HG02759 (cell line): ENCODE data around the gene TMEM186.
"Not testable (repeated sequence)": the region's sequence is repeated elsewhere in the genome, so short reads cannot be mapped to it uniquely, and the experiment has no call there.

Experiments used
- ATAC-seq: cut with Tn5 transposase; IDR thresholded peaks from one replicate; pipeline ENCODE4 v1.9.1; 2021; ENCODE audit warnings: mild to moderate bottlenecking, moderate library complexity; ENCODE audit not compliant: unreplicated experiment

Gene TMEM186, protein sequence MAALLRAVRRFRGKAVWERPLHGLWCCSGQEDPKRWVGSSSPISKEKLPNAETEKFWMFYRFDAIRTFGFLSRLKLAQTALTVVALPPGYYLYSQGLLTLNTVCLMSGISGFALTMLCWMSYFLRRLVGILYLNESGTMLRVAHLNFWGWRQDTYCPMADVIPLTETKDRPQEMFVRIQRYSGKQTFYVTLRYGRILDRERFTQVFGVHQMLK

DNA sequence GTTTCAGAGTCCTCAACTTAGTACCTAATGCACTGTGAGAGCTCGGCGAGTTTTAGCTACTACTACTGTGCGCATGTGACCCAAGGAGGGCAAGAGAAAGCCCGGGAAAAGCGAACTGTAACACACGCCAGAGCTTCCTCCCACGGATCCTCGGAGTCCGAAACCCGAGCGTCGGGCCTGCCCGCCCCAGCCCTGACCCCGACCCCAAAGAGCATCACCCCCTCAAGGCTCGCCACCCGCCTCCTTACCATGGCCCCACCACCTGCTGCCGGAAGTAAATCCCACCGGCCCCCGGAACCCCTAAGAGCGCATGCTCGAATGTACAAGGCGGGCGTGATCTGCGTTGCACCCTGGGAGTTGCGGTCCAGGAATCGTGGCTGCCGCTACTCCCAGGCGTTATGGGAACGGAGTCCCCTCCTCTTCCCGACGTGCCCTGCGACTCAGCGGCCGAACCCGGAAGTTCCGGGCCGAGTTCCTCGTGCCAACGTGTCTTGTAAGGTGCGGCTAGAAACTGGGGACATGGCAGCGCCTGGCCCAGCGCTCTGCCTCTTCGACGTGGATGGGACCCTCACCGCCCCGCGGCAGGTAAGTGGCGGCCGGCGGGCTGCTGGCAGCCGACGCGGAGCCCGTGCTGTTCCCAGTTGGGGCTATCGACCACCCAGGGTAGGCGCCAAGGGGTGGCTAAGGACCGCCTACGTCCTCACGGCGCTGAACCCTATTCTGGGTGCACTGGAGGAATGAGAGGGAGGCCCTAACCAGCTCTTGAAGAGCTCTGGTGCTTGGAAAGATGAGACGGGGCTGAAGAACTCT is at the start of gene TMEM186, which contains the start of gene PMM2:
TMEM186 (minus strand) TSS at position 276 of the 810 bp plus-strand sequence; CDS start at position 251, 25 bp downstream.
PMM2 (plus strand) TSS at position 476 of the 810 bp plus-strand sequence; CDS start at position 520, 44 bp downstream.
- ATAC-seq, result peak; percentile 94

DNA sequence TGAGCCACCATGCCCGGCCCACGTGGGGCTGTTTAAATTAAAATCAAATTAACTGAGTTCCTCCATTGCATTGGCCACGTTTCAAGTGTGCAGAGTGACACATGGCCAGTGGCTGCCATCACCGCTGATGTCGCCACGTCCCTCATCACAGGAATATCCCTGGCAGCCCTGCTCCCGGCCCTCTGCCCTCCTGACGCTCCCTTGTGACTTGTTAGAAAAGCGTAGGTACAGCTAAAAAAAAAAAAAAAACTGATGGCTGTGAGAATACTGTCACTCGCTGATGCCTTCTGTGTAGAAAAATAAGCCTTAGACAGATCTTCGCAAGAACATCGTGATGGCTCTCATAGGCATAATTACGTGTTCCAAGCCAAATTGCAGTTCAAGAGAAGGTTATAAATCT is 49.7 kb upstream of the TMEM186 start:
- ATAC-seq, result no peak

DNA sequence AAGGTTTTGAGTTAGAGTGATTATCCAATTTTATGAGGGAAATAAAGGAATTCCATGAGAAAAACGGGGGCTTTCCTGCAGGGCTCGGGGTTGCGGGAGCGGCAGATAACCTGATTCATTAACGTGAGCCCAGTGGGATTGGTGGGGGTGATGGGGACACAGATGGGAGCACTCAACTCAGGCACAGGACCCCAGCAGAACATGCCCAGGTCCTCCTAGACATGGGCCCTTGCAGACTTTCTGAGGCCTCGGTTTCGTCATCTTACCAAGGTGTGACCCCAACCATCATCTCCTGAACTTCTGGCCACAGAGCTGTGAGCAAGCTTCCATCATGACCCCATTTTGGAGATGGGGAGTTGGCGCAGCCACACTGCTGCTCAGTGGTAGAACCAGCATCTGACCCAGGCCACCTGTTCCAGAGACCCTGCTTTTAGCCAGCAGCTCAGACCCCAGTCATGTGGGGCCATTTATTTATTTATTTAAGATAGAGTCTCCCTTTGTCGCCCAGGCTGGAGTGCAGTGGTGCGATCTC is 49.0 kb upstream of the TMEM186 start:
- ATAC-seq, result no peak

DNA sequence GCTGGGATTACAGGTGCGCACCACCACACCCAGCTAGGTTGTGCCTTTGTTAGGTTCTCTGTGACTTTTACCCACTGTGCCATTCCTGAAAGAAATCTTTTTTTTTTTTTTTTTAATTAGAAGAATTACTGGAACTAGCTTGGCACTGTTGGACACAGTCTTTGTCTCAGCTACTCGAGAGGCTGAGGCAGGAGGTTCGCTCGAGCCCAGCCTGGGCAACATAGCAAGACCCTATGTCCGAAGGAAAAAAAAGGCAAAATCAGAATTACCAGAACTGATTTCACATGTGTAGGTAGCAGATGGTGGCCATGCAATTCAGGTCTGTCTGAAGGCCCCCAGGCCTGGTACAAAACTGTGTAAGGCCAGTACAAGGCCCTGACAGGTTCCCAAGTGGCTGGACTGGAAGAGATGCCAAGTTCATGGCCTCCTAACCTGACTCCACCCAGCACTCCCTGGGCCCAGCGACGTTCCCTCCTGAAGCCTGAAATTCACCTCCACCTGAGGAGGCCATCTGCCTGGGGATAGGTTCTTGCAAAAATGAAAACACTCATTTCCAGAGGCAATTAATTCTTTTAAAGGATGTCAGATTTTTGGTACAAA is 48.4 kb upstream of the TMEM186 start:
- no peak for ATAC-seq

DNA sequence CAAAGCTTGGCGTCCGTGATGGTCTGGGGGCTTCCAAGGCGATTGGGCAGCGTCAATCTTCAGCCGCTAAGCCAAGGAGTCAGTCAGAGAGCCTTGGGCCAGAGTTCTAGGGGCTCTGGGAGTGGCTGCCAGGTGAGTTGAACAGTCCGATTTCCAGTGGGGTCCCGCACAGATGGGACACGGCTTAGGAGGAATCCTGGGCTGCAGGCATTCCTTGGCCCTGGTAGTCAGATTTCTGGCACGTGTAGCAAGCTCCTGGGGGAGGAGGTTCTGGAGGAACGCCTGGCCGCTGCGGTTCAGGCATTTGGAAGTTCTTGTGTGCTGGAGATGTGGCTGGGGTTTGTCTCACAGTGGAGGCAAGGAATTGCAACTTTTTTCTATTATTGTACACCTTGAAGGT is 45.9 kb upstream of the TMEM186 start:
- not testable (repeated sequence) for ATAC-seq

DNA sequence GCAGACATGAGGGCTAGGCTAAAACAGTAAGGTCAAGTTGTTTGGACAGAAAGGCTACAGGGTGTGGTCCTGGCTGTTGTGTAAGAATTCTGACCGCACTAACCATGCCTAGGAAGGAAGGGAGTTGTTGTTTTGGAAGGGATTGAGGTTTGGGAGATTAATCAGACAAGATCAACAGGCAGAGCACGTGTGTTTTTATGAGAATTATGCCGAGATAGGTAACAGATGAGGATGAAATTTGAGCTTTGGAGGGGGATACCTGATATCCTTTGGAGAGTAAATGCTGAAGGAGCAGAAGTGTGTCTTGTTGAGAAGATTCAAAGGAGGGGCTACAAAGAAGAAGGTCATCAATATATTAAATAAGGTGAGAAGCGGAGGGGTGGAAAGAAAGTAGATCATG is 44.6 kb upstream of the TMEM186 start:
- not testable (repeated sequence) for ATAC-seq

DNA sequence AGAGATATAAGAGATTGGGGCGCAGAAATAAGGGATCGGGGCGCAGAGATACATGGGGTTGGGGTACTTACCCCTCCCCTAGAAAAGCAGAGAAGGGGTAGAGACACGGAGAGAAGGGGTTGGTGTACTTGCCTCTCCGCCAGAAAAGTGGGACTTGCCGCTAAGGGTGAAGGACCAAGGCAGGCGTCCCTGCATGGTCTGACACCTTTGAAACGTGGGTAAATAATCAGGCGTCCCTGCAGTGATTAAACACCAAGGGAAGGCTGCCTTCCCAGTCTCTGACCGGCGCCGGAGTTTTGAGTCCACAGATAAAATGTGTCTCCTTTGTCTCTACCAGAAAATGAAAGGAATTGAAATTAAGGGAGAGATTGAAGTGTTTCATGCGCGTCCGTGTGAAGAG is 40.2 kb upstream of the TMEM186 start:
- ATAC-seq, result not testable (repeated sequence)

DNA sequence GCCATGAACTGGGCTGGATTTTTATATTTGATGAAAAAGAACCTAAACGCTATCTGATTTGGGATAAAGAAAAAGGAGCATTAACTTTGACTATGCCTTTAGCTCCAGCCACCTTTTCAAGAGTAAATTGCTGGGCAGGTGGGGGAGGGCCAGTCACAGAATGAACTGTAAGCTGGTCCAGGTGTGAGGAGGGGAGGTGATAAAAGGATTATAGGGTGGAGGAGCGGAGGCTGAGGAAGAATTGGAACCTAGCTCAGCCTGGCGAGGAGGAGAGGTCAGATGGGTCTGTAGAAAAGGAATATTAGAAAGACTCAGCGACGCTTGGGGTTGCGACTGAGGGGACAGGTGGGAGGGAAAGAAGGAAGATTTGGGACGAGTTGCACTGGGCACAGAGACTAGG is 39.4 kb upstream of the TMEM186 start:
- ATAC-seq, result not testable (repeated sequence)

DNA sequence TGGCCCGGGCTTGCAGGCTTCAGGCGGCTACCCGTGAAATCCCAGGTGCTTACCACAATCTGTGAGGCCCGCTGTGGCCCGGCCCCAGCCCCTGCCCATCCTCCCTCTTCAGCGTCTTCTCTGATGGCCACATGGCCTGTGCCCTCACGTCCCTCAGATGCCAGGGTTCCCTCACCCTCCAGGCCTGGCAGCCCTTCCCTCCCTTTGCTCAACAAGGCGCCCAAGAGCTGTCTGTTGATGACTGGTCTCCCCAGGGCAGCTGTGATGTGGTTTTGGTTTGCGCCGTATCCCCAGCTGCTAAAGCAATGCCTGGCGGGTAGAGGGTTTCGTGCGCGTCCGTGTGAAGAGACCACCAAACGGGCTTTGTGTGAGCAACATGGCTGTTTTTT is 35.3 kb upstream of the TMEM186 start:
- ATAC-seq, result no peak

DNA sequence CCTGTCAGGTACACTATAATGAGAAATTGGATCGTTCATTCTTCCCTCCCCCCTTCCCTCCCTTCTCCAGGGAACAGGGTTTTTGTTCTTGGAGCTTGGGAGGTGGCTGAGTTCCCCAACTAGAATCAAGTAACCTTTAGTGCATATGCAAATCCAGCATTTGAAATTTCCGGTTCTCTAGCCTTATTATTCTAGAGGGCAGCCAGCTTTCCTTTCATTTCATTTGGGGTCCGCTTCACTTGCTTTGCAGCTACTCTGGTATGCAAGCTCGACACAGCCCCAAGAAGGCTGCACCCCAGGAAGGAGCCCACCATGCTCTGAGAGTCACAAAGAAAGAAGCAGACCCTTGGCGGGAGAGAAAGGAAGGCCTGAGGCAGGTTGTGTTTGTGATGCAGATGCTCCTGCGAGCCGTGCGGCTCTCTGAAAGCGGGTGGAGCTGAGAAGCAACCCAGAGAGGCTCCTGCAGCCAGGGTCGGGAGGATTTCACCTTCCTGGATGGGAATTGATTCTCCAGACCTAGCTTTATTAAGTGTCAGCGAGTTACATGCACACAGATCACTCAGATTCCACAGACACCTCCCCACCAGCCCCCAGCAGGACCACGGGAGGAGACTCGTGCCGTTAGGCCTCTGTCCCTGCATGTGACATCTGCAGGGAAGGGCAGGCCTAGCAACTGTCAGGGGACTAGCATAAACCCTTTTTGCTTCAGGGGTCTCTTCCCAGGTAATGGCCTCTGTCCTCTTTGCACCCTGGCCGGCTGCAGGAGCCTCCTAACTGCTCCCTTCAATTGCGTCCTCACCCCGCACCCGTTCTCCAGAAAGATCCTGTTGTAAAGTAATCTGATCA is 34.7 kb upstream of the TMEM186 start:
- ATAC-seq, result no peak

DNA sequence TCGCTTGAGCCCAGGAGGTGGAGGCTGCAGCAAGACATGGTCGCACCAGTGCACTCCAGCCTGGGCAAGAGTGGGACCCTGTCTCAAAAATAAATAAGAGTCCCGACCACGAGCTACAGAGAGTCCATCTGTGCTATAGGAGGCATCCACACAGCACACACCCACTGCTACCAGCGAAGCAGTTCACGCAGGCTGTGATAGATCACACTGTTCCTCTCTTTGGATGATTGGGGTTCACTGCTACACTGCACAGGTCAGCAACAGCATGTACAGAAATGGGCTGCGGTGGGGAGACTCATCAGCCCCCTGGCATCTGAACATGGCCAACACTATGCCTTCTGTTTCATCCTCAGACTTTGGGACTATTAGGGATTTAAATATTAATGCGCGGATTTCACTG is 34.0 kb upstream of the TMEM186 start:
- ATAC-seq, result no peak

DNA sequence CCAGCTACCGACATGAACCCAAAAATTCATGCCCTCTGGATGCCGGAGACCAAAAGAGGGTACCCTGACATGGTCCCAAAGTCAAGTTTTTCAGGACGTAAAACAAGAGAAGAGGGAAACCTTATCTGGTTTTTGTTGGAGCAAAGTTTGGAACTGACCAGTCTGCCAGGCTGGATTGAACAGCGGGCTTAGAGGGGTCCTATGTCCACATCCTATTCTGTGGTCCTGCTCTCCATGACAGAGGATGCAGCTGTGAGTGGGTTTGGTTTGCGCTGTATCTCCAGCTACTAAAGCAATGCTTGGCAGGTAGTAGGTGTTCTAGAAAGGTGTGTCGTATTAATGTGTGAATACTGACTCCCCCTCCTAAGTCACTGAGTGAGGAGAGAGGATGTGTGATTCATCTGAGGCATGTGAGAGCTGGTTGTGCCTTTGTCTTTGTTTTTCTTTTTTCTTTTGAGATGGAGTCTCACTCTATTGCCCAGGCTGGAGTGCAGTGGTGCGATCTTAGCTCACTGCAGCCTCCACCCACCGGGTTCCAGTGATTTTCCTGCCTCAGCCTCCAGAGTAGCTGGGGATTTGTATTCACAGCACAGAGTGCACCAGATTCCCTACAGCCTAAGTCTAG is 31.2 kb upstream of the TMEM186 start:
- ATAC-seq, result no peak

DNA sequence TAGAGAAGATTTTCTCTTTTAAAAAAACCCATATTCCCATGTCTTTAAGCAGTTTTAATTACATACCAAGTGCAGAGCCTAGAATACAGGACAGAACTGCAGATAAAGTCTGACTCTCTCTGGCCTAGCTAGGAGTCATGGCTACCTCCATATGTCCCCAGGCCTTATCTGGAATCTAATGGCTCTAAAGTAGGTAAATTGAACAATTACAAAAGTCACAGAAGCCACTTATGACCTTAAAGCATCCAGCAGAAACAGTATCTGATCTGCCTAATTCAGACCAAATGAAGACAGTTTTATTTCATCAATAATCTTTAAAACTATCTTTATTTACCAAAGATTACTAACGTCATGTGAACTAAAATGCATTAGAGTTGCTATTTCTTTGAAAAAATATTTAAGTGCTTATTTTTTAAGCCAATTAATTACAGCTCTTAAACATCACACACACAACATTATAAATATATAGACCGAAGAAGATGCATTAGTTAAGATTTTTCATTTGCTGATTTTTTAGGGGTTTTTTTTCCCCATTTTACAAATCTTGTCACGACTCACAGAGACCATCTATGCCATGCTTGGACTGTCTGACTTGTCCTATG is 28.9 kb upstream of the TMEM186 start:
- no peak for ATAC-seq

DNA sequence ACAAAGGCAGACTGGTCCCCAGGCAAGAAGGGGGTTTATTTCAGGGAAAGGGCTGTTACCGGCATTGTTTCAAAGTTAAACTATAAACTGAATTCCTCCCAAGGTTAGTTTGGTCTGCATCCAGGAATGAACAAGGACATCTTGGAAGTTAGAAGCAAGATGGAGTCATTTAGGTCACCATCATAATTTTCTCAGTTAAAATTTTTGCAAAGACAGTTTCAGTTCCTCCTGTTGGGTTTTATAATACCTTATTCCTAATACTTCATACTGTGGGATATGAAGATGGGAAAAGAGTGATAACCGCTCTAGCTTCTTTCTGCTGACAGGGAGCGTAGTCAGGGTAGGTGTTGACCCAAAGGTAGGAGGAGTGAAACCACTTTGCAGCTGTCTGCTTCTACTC is 25.0 kb upstream of the TMEM186 start:
- ATAC-seq, result no peak

DNA sequence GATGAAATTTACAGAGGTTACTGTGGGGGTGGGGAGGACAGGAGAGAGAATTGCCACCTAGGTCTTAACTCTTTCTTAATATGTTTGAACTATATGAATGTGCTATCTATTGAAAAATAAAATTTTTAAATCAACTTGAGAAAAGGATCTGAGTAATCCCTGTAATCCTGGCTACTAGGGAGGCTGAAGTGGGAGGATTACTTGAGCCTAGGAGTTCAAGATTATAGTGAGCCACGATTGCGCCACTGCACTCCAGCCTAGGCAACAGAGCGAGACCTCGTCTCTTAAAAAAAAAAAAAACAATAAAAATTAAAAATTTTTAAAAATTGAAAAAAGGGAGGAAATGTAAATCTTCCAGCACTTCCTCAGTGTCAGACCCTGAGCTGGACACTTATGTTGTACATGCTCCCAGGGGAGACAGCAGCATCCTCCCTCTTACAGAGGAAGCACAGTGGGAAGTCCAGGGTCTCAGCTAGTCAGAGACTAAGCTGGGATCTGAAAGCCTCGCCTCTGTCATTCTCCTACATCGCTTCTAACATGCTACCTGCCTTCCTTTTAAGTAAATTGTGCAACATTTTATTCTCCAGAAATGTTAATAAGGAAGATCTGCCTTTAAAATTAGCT is 22.1 kb upstream of the TMEM186 start:
- no peak for ATAC-seq

DNA sequence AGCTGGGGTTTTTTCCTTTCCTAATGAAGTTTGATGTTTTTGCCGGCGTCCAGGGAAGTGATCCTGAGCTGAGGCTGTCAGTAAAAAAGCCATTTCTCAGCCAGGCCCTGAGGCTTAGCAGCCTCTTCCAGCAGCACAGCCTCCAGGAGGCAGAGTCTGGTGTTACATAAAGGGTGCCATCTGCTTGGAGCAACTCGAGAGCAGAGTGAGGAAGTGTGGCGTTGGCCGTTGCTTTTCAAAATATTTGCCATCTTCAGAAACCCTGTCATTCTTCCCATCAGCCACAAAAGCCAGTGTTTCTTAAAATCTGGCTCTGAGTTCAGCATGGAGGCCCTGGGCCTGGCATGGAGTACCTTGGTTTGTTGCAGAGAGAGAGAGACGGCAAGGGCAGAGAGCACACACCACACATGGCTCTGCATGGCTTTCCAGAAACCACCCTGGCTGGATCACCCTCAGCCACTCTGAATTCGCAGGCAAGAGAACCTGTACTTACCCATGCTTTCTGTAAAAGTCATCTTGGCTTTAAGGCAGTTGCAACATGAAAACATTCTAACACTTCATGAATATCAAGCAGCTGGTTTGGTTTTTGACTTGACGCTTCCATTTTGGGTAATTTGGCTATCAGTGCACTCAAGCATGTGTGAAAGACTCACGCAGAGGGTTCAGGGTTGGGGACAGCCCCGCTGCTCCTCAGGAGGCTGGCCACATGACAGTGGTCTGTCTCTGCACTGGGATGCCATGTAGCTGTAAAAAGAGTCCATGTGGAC is 21.2 kb upstream of the TMEM186 start:
- peak; percentile 85 for ATAC-seq

DNA sequence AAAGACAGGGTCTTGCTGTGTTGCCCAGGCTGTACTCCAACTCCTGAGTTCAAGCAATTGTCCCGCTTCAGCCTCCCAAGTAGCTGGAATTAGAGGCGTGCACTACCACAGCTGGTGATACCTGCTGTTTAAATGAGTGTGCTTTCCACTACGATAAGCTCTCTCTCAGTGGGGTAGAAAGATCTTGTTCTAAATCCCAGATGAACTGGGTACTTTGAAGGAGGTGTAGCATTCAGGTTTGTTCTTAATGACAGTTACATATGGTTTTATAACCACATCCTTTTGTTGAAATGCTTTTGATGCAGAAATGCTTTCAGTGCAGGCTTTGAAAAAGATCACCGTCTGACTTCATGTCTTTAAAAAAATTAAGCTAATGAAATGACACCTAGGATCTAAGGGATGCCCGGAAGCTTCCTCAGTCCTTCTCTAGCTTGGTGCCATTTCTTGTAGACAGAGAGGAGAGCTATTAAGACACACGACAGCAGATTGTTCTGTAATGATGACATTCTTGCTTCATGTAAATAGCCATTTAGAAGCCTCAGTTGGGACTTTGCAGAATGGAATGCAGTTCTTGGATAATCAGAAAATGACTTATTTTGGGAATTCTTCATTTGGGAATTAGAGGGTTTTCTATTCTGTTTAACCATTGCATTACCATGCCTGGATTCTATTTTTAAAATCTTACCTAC is 19.7 kb upstream of the TMEM186 start:
- ATAC-seq, result no peak
